SK-N-SH (cell line): Measurements from ENCODE around the gene ZNF527. TPM values are rescaled to one million over a fixed set of nuclear protein-coding genes. Genes with fewer than 3 reads are reported as not detected.

Experiments
- CTCF ChIA-PET: fragments of 300-600, 350-600 bp; formaldehyde crosslinking; extraction: SDS; loops from one replicate; lab custom pipeline; 2021; lab: Yijun Ruan, JAX
- POLR2A ChIA-PET: fragments of 350-600 bp; sonication (Branson Sonifier 250); formaldehyde crosslinking; extraction: SDS; loops from one replicate; lab custom pipeline; 2020; ENCODE audit warnings: antibody characterized with exemption, inconsistent platforms; lab: Yijun Ruan, JAX
- DNase-seq: peaks from one replicate; pipeline ENCODE4 v3.0.0; 2012
- H2AFZ ChIP-seq: fragments of 200-600 bp; sonication (generic); 2 replicates; pipeline ENCODE4 v1.8.1; 2016; ENCODE audit warnings: antibody characterized with exemption, mild to moderate bottlenecking, low read depth
- H3F3A ChIP-seq: fragments of 200-600 bp; sonication (generic); replicated peaks from 2 replicates; pipeline ENCODE3; 2016; ENCODE audit warnings: antibody characterized with exemption, mild to moderate bottlenecking; ENCODE audit not compliant: insufficient read depth
- H3K27ac ChIP-seq, 2 experiments: fragments of 200-500 bp in 1 of 2; fragments of 200-600 bp in 1 of 2; sonication (Bioruptor generic) in 1 of 2; sonication (generic), shearing (Covaris generic) in 1 of 2; 2 replicates each; pipeline versions ENCODE4 v1.5.1 to v1.6.1; 2014 to 2016; ENCODE audit warnings: low read depth in 2 of 2, inconsistent platforms in 1 of 2, low read length in 1 of 2, mild to moderate bottlenecking in 1 of 2, mixed read lengths in 1 of 2
- H3K27me3 ChIP-seq: fragments of 200-600 bp; sonication (generic), shearing (Covaris generic); 2 replicates; pipeline ENCODE4 v1.6.1; 2016; ENCODE audit warnings: mixed run types; ENCODE audit not compliant: insufficient read depth
- H3K36me3 ChIP-seq, 2 experiments: fragments of 200-500 bp in 1 of 2; fragments of 200-600 bp in 1 of 2; sonication (Bioruptor generic) in 1 of 2; sonication (generic) in 1 of 2; replicated peaks in 1 of 2; 2 replicates each; pipeline versions ENCODE3 to v1.5.1; 2014 to 2016; ENCODE audit warnings: low read length in 1 of 2, mild to moderate bottlenecking in 1 of 2; ENCODE audit not compliant: insufficient read depth in 2 of 2, control insufficient read depth in 1 of 2
- H3K4me1 ChIP-seq, 2 experiments: fragments of 200-500 bp in 1 of 2; fragments of 200-600 bp in 1 of 2; sonication (Bioruptor generic) in 1 of 2; sonication (generic), shearing (Covaris generic) in 1 of 2; 2 replicates each; pipeline versions ENCODE4 v1.5.1 to v1.6.1; 2014 to 2016; ENCODE audit warnings: low read depth in 1 of 2, low read length in 1 of 2, mixed run types in 1 of 2; ENCODE audit not compliant: insufficient read depth in 2 of 2, control insufficient read depth in 1 of 2
- H3K4me2 ChIP-seq: fragments of 200-600 bp; sonication (generic), shearing (Covaris generic); 2 replicates; pipeline ENCODE4 v1.6.1; 2017; ENCODE audit warnings: mixed run types
- H3K4me3 ChIP-seq, 2 experiments: fragments of 200-500 bp in 1 of 2; fragments of 200-600 bp in 1 of 2; sonication (Bioruptor generic) in 1 of 2; sonication (generic), shearing (Covaris generic) in 1 of 2; 2 replicates each; pipeline versions ENCODE4 v1.5.1 to v1.8.1; 2014 to 2016; ENCODE audit warnings: low read depth in 2 of 2, inconsistent platforms in 1 of 2, low read length in 1 of 2, mild to moderate bottlenecking in 1 of 2, mixed read lengths in 1 of 2, moderate library complexity in 1 of 2
- H3K79me2 ChIP-seq: fragments of 200-600 bp; sonication (generic); 2 replicates; pipeline ENCODE4 v1.8.1; 2017; ENCODE audit warnings: mild to moderate bottlenecking; ENCODE audit not compliant: insufficient read depth
- H3K9ac ChIP-seq: fragments of 200-600 bp; sonication (generic); 2 replicates; pipeline ENCODE4 v1.6.1; 2017; ENCODE audit warnings: mixed run types
- H3K9me2 ChIP-seq: fragments of 200-600 bp; sonication (generic); 2 replicates; pipeline ENCODE4 v1.6.1; 2017; ENCODE audit warnings: mixed run types
- H3K9me3 ChIP-seq: fragments of 200-600 bp; sonication (generic); 2 replicates; pipeline ENCODE4 v1.6.1; 2017; ENCODE audit warnings: mixed run types, mild to moderate bottlenecking, moderate library complexity
- H4K20me1 ChIP-seq: fragments of 200-600 bp; sonication (generic); 2 replicates; pipeline ENCODE4 v1.6.1; 2017; ENCODE audit warnings: mild to moderate bottlenecking, mixed run types; ENCODE audit not compliant: insufficient read depth
- CTCF ChIP-seq: fragments of 200-600 bp; sonication (generic); IDR thresholded peaks from 2 replicates; pipeline ENCODE4 v1.6.1; 2017; ENCODE audit warnings: antibody characterized with exemption, mild to moderate bottlenecking, moderate library complexity
- EP300 ChIP-seq, 2 experiments: IDR thresholded peaks; 2 replicates each; pipeline versions ENCODE4 v1.4.0 to v1.6.1; 2012; ENCODE audit warnings: borderline replicate concordance in 1 of 2, low read depth in 1 of 2, low read length in 1 of 2
- GATA2 ChIP-seq: sonication (generic); formaldehyde crosslinking; IDR thresholded peaks from 2 replicates; pipeline ENCODE4 v1.5.0; 2020; ENCODE audit warnings: mild to moderate bottlenecking, missing genetic modification reagents
- IRF3 ChIP-seq: fragments of 150-350 bp; IDR thresholded peaks from 2 replicates; pipeline ENCODE4 v1.6.1; 2016; ENCODE audit warnings: mild to moderate bottlenecking, low read depth, low read length
- JUND ChIP-seq: IDR thresholded peaks from 2 replicates; pipeline ENCODE4 v1.4.0; 2012
- MEF2A ChIP-seq: IDR thresholded peaks from 2 replicates; pipeline ENCODE4 v1.4.0; 2012; ENCODE audit warnings: low read depth, borderline replicate concordance
- RAD21 ChIP-seq: IDR thresholded peaks from 2 replicates; pipeline ENCODE4 v1.6.1; 2012; ENCODE audit warnings: mild to moderate bottlenecking, low read length
- RCOR1 ChIP-seq: fragments of 150-350 bp; IDR thresholded peaks from 2 replicates; pipeline ENCODE4 v1.6.1; 2017; ENCODE audit warnings: antibody characterized with exemption, low read length
- REST ChIP-seq: IDR thresholded peaks from 2 replicates; pipeline ENCODE4 v1.6.1; 2012; ENCODE audit warnings: mild to moderate bottlenecking, low read depth, low read length, moderate library complexity
- SIN3A ChIP-seq: IDR thresholded peaks from 2 replicates; pipeline ENCODE4 v1.6.1; 2012; ENCODE audit warnings: low read depth, mild to moderate bottlenecking, low read length, moderate library complexity, borderline replicate concordance
- SMC3 ChIP-seq: IDR thresholded peaks from 2 replicates; pipeline ENCODE4 v1.6.1; 2012; ENCODE audit warnings: low read depth, low read length, improper control_type of control experiment
- TAF1 ChIP-seq: IDR thresholded peaks from 2 replicates; pipeline ENCODE4 v1.6.1; 2012; ENCODE audit warnings: low read depth, mild to moderate bottlenecking, low read length, moderate library complexity, borderline replicate concordance
- TEAD4 ChIP-seq: IDR thresholded peaks from 2 replicates; pipeline ENCODE4 v1.4.0; 2012; ENCODE audit warnings: mild to moderate bottlenecking, borderline replicate concordance; ENCODE audit not compliant: insufficient read depth
- ZBTB33 ChIP-seq: IDR thresholded peaks from 2 replicates; pipeline ENCODE4 v1.4.0; 2012; ENCODE audit warnings: low read depth, borderline replicate concordance
- WGBS: methylation state at CpG from one replicate; pipeline ENCODE4 v1.1.6; 2017; ENCODE audit warnings: low lambda C conversion rate; 5-methylcytosine and 5-hydroxymethylcytosine counted together
- polyA plus RNA-seq, 3 experiments: library from polyadenylated mRNA; depleted of rRNA; stranded (reverse); fragments of >200 nt; gene quantifications; 2 replicates each; pipeline ENCODE4 v1.2.3, GENCODE V29; 2012
- TF ChIP-seq, protein P1 (sequence below): IDR thresholded peaks from 2 replicates; pipeline ENCODE4 v1.4.0; 2012; ENCODE audit warnings: low read depth, borderline replicate concordance

Gene ZNF527
- polyA plus RNA-seq, 1 of the 3 experiments (the other 2 are of a cell fraction) = 1.9 TPM

- TF ChIP-seq, protein P1, sequence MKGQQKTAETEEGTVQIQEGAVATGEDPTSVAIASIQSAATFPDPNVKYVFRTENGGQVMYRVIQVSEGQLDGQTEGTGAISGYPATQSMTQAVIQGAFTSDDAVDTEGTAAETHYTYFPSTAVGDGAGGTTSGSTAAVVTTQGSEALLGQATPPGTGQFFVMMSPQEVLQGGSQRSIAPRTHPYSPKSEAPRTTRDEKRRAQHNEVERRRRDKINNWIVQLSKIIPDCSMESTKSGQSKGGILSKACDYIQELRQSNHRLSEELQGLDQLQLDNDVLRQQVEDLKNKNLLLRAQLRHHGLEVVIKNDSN = no peak
- TF ChIP-seq IRF3 (no peak), TEAD4 (no peak), ZBTB33 (peak; percentile 95), SIN3A (peak; percentile 12; the same call in 1 of the 2 replicates), GATA2 (CRISPR knock-in tag) (peak; percentile 7; the same call in 1 of the 2 replicates), TAF1 (no peak; the same call in 1 of the 2 replicates)
Measured at GRCh38 chr19:37370880-37371661, at the start of gene ZNF527 (continued).

DNA sequence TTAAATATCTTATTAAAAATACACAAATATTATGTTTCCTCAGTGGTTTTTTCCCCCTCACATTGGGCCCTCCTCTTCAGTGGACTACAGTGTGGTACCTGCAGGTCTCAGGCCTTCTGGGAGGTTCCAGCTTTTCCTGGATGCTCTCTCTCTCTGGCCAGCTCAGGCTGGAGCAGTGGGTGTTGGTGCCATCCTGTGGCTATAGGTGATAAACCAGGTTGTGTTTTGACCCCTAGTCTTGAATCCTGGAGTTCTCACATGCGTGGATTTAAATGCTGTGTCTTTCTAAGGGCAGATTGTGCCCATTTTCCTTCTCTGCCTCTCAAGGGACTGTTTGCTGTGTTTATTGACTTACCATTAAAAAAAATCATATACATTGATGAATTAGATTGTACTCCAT is 41.2 kb upstream of the ZNF527 start:
- Histone ChIP-seq H3K9me2 (no peaks in the 10 kb centered on the region), H3K27me3 (no peaks in the 10 kb centered on the region), H3K36me3 (peaks cover 28 to 61% of the 10 kb centered on the region in 2 experiments), H3K79me2 (0 out of 2 replicates have a peak, but pooled peaks cover 4% of the 10 kb centered on the region), H3K4me2 (no peak overlapping the region), H4K20me1 (no peaks in the 10 kb centered on the region), H3K4me1 (peaks cover 0 to 5% of the 10 kb centered on the region in 2 experiments; a peak in 1 of 4 replicates), H3K4me3 (no peak overlapping the region), H3K9me3 (no peaks in the 10 kb centered on the region), H3K27ac (no peak overlapping the region), H2AFZ (no peak overlapping the region), H3F3A (no peaks in the 10 kb centered on the region), H3K9ac (no peak overlapping the region)
- WGBS = 94% methylated on average over 1 of the region's 1 CpG
- CTCF ChIA-PET = interaction anchor here (0.6 to 1.5 kb wide), 3 partner anchors 9 to 357 kb away, joined by 3 to 4 read pairs (median 3); no protein-coding TSS in a partner anchor
- TF ChIP-seq RCOR1 = no peak
- TF ChIP-seq RAD21 = peak; percentile 59
- TF ChIP-seq EP300 (IDR thresholded peaks at IDR 0.05; ENCODE audit: borderline replicate concordance in 1 of 2, low read depth in 1 of 2, low read length in 1 of 2) = peak in 1 of 2 experiments; percentile 48; a peak in 1 of 4 replicates
- no peak for TF ChIP-seq MEF2A
- peak; percentile 35; the same call in 1 of the 2 replicates for TF ChIP-seq CTCF
- TF ChIP-seq JUND = no peak
- TF ChIP-seq SMC3 = peak; percentile 36; the same call in 1 of the 2 replicates
- TF ChIP-seq REST = no peak
- POLR2A ChIA-PET = no interaction called here
- DNase-seq = peak; percentile 32
